ENCODE measurements around the gene GPSM3. TPM values are rescaled to one million over a fixed set of nuclear protein-coding genes. Genes with fewer than 3 reads are reported as not detected.
"Not testable (repeated sequence)": the region's sequence is repeated elsewhere in the genome, so short reads cannot be mapped to it uniquely, and the experiment has no call there.

GPSM3 gene
- total RNA-seq, 1 experiment from 2014 or later = 16.2 TPM

DNA sequence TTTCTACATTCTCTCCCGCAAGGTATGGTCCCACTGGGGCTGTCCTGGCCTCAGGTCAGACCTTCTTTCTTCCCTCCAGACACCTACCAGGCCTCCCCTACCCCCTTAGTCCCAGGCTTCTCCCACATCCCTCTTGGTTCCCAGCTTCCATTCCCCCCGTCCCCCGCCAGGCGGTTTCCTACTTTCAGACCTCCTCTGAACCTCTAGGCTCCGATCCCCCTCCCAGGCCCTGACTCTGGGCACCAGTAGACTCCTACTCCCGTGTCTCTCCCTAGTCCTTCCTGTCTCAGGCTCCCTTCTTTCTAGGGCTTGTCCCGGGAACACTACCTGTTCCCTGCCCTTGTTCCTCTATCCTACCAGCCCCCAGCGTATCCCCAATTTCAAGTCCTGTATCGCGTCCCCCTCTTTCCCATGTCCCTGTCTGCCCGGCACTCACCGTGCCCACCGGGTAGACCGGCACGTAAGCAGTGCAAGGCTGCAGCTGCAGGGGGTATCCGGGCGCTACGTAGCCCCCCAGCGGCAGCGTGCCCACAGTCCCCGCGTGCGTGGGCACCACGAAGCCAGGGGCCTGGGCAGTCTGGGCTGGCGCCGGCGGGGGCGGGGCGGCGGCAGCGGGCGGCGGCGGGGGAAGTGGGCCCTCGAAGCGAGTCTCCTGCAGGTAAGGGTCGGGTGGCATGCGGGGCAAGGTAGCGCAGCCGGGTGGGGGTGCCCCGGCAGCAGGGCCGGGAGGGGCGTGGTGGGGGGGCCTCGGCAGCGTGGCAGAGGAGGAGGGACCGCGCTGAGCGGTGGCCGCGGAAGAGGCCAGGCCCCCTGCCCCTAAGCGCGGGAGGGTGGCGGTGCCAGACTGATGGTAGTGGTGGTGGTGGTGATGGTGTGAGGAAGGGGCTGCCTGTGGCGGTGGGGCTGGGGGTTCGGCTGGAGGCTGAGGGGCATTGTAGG, 42.2 kb downstream of the GPSM3 start:
- H3K36me3 ChIP-seq = no peaks in the 10 kb centered on the region
- no peak for DNase-seq (ENCODE audit: low read depth in 1 of 2, low spot score in 2 of 2)
- no peak overlapping the region for H3K27ac ChIP-seq
- peaks cover 18% of the 10 kb centered on the region for H3K4me1 ChIP-seq (replicated peaks)
- peaks cover 6% of the 10 kb centered on the region; the same call in 1 of the 2 replicates for H3K27me3 ChIP-seq (replicated peaks)
- H3K4me3 ChIP-seq = no peak overlapping the region
- H3K9me3 ChIP-seq (replicated peaks) = no peaks in the 10 kb centered on the region

DNA sequence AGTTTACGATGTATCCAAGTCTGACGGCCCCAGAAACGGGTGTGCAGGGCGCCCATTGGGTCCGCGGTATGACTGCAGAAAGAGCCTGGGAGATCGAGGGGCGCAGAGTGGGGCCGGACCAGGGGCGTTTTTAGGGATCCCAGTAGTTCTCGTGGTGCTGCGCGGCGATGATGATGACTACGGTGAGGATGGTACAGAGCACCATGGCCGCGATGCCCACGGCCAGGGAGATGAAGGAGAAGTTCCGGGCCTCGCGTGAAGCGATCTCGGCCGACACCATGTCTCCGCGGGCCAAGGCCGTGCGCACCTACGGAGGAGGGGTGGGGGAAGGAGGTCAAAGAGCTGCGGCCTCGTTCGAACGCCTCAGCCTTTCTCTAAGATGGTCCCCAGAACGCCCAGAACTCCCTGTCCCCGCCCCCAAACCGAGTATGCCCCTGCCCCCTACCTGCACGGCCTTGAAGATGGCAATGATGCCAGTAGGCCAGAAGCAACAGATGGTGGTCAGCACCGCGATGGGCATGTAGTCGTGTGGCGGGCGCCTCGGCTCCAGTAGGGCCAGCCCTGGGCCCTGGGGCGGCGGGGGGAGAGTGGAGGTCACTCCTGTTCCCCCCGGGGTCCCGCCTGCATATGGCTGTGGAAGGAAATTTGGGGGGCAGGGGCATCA, 43.2 kb downstream of the GPSM3 start:
- DNase-seq (ENCODE audit: low read depth in 1 of 2, low spot score in 2 of 2) = no peak
- H3K4me1 ChIP-seq (replicated peaks) = peaks cover 10% of the 10 kb centered on the region
- no peak overlapping the region for H3K27ac ChIP-seq
- H3K27me3 ChIP-seq (replicated peaks) = peaks cover 6% of the 10 kb centered on the region; the same call in 1 of the 2 replicates
- H3K36me3 ChIP-seq = no peaks in the 10 kb centered on the region
- no peak overlapping the region for H3K4me3 ChIP-seq
- no peaks in the 10 kb centered on the region for H3K9me3 ChIP-seq (replicated peaks)

DNA sequence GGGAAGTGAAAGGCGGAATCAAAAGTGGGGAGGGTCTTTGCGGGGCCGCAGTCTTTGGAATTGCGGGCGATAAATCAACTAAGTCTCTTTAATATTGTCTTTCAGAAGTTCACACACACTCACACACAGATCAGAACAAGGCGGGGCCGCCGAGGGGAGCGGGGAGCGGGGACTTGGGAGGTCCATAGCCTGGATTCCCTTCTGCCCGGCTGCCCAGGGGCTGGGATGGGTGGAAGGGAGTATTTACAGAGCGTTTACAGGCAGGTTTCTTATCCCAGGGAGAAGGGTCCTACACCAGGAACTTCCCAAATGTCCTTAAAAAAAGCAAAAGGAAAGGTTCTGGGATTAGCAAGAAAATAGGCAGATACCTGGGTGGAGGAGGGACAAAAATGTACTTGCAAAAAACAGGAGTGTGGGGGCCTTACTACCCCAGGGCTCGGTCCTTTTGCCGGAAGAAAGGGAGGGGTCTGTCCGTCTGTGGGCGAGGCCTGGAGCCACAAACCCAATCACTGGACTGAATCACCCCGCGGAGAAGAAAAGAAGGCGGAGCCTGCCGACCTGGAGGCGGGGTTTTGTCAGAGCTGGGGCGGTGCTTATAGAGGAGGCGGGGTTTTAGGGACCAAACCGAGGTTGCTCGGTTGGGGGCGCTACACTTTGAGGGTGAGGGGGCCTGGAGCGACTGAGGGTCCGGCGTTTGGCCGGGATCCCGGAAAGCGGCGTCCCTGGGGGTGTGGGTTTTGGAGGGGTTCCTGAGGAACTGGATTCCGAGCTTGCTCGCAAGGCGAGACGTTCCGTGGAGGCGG, 44.0 kb downstream of the GPSM3 start:
- Histone ChIP-seq H3K4me3 (no peak overlapping the region), H3K4me1 (replicated peaks) (peaks cover 7% of the 10 kb centered on the region), H3K27me3 (replicated peaks) (peaks cover 6% of the 10 kb centered on the region; the same call in 1 of the 2 replicates), H3K27ac (no peak overlapping the region), H3K36me3 (no peaks in the 10 kb centered on the region), H3K9me3 (replicated peaks) (no peaks in the 10 kb centered on the region)
- DNase-seq (ENCODE audit: low read depth in 1 of 2, low spot score in 2 of 2) = no peak

DNA sequence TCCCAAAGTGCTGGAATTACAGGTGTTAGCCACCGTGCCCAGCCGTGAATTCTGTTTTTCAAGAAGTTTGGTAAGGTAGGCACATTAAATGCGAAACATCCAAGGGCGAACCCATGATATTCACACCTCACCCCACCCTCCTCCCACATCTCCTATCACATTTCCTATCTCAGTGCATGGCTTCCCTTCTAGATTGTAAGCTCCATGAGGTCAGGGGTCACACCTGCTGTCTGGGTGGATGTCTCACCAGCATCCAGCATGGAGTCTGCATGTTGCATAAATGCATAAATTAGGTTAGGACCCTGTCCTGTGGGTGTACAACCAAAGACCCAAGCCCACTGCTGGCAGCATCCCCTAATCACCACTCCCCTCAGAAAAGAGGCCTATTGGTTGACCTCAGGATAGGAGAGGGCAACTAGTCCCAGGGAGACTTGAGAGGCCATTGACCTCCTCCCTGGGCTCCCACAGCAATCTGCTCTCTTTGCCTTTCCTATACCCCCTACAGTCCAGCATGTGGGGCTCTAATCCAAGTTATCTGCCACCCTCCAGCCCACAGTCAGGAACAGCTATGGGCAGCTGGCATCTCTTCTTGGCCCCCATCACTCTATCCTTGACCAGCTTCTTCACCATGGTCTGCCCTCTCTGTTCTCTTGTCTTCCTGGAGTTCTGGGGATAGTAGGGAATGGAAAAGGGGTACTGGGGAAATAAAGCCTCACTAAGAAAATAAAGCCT, 44.9 kb downstream of the GPSM3 start:
- H3K4me3 ChIP-seq = no peak overlapping the region
- H3K4me1 ChIP-seq (replicated peaks) = no peaks in the 10 kb centered on the region; the same call in 1 of the 2 replicates
- no peaks in the 10 kb centered on the region for H3K9me3 ChIP-seq (replicated peaks)
- H3K36me3 ChIP-seq = no peaks in the 10 kb centered on the region
- H3K27ac ChIP-seq = no peak overlapping the region
- peaks cover 6% of the 10 kb centered on the region; the same call in 1 of the 2 replicates for H3K27me3 ChIP-seq (replicated peaks)
- no peak for DNase-seq (ENCODE audit: low read depth in 1 of 2, low spot score in 2 of 2)

DNA sequence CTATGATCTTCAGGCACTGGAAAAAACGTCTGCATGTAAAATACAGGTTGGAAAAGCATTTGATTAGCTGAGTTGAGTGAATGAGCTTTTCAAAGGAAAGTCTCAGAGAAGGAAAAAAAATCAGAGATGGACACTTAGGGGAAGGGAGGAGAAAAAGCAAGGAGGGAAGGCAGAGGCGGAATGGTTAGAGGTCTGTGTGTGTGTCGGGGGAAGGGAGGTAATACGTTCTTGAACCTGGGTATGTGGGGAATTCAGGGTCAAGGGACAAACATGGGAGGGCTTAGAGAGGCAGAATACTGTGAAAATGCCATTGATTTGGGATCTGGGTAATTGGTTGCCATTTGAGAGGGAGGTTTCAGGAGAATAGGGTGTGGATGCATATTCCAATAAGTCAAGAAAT, 45.8 kb downstream of the GPSM3 start:
- no peak for DNase-seq (ENCODE audit: low read depth in 1 of 2, low spot score in 2 of 2)
- Histone ChIP-seq H3K27ac (no peak overlapping the region), H3K9me3 (replicated peaks) (no peaks in the 10 kb centered on the region), H3K27me3 (replicated peaks) (peaks cover 6% of the 10 kb centered on the region; the same call in 1 of the 2 replicates), H3K36me3 (no peaks in the 10 kb centered on the region), H3K4me1 (replicated peaks) (no peaks in the 10 kb centered on the region; the same call in 1 of the 2 replicates), H3K4me3 (no peak overlapping the region)

DNA sequence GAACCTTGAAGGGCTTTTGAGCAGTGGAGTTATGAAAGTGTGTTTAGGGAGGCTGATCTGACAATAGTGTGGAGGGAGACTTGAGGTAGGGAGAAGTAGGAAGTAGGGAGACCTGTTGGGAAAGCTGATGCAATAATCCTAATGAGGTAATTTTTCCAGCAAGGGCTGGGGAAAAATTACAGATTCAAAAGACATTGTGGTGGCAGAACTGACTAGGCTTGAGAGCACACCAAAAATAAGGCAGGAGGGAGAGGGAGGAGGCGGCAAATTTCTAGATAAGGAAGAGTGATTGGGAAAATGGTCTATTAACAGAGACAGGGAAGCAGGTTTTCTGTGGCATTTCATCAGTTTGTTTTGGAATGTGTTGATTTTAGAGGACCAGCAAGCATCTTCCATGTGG, 46.2 kb downstream of the GPSM3 start:
- Histone ChIP-seq H3K4me3 (no peak overlapping the region), H3K9me3 (replicated peaks) (no peaks in the 10 kb centered on the region), H3K27ac (no peak overlapping the region), H3K27me3 (replicated peaks) (peaks cover 6% of the 10 kb centered on the region; the same call in 1 of the 2 replicates), H3K36me3 (no peaks in the 10 kb centered on the region), H3K4me1 (replicated peaks) (no peaks in the 10 kb centered on the region; the same call in 1 of the 2 replicates)
- no peak for DNase-seq (ENCODE audit: low read depth in 1 of 2, low spot score in 2 of 2)

DNA sequence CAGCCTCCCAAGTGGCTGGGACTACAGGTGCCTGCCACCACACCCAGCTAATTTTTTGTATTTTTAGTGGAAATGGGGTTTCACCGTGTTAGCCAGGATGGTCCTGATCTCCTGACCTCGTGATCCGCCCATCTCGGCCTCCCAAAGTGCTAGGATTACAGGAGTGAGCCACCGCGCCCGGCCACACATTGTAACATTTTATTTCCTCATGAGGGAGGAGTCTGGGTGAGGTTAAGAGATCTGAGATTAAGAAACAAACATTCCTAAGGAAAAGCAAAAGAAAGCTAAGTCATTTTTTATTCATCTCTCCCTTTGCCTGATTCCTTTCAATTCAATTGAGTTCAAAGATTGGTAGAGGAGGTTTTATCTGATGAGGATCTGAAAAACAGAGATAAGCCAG, 48.2 kb downstream of the GPSM3 start:
- not testable (repeated sequence) for H3K9me3 ChIP-seq (replicated peaks); H3K36me3 ChIP-seq; H3K27ac ChIP-seq; H3K4me1 ChIP-seq (replicated peaks); DNase-seq (ENCODE audit: low read depth in 1 of 2, low spot score in 2 of 2); H3K27me3 ChIP-seq (replicated peaks); H3K4me3 ChIP-seq

Other genes starting within 250 kb of the GPSM3 start
- 0.50 and 0.58 TPM in 2 replicates for gene CFB, start 246.5 kb downstream of the GPSM3 start, total RNA-seq (2014; rRNA removed; shearing (Covaris generic))
- 69.4 and 134 TPM in 2 replicates for gene NELFE, start 233.7 kb downstream of the GPSM3 start, total RNA-seq (2014; rRNA removed; shearing (Covaris generic))
- 34.5 and 35.5 TPM in 2 replicates for gene SKIC2, start 233.5 kb downstream of the GPSM3 start, total RNA-seq (2014; rRNA removed; shearing (Covaris generic))
- 13.1 and 17.4 TPM in 2 replicates for gene DXO, start 220.5 kb downstream of the GPSM3 start, total RNA-seq (2014; rRNA removed; shearing (Covaris generic))
- 0.47 and 1.4 TPM in 2 replicates for gene C4A, start 210.6 kb downstream of the GPSM3 start, total RNA-seq (2014; rRNA removed; shearing (Covaris generic))
- 0.28 and 1.5 TPM in 2 replicates for gene C4B, start 177.8 kb downstream of the GPSM3 start, total RNA-seq (2014; rRNA removed; shearing (Covaris generic))
- gene CYP21A2, start 154.2 kb downstream of the GPSM3 start, total RNA-seq (2014; rRNA removed; shearing (Covaris generic)) = not detected in 2 replicates
- gene TNXB, start 83.3 kb downstream of the GPSM3 start, total RNA-seq (2014; rRNA removed; shearing (Covaris generic)) = 0.66 TPM in 1 of 2 replicates, not detected in the other
- 22.8 and 44.0 TPM in 2 replicates for gene ATF6B, start 64.4 kb downstream of the GPSM3 start, total RNA-seq (2014; rRNA removed; shearing (Covaris generic))
- gene FKBPL, start 62.4 kb downstream of the GPSM3 start, total RNA-seq (2014; rRNA removed; shearing (Covaris generic)) = 5.7 and 10.5 TPM in 2 replicates
- gene PRRT1, start 40.7 kb downstream of the GPSM3 start, total RNA-seq (2014; rRNA removed; shearing (Covaris generic)) = not detected in 2 replicates
- 10.3 and 38.2 TPM in 2 replicates for gene PPT2, start 38.5 kb downstream of the GPSM3 start, total RNA-seq (2014; rRNA removed; shearing (Covaris generic))
- gene EGFL8, start 28.0 kb downstream of the GPSM3 start, total RNA-seq (2014; rRNA removed; shearing (Covaris generic)) = 0.19 and 3.1 TPM in 2 replicates
- 40.9 and 65.4 TPM in 2 replicates for gene AGPAT1, start 16.6 kb downstream of the GPSM3 start, total RNA-seq (2014; rRNA removed; shearing (Covaris generic))
- 63.6 and 67.6 TPM in 2 replicates for gene RNF5, start 14.2 kb downstream of the GPSM3 start, total RNA-seq (2014; rRNA removed; shearing (Covaris generic))
- 0.76 TPM in 1 of 2 replicates, not detected in the other for gene AGER, start 8.4 kb downstream of the GPSM3 start, total RNA-seq (2014; rRNA removed; shearing (Covaris generic))
- 11.8 and 13.2 TPM in 2 replicates for gene PBX2, start 2.4 kb downstream of the GPSM3 start, total RNA-seq (2014; rRNA removed; shearing (Covaris generic))
- gene NOTCH4, start 31.4 kb upstream of the GPSM3 start, total RNA-seq (2014; rRNA removed; shearing (Covaris generic)) = 1.6 and 2.0 TPM in 2 replicates
- gene TSBP1, start 179.3 kb upstream of the GPSM3 start, total RNA-seq (2014; rRNA removed; shearing (Covaris generic)) = not detected in 2 replicates
- not detected in 2 replicates for gene BTNL2, start 214.5 kb upstream of the GPSM3 start, total RNA-seq (2014; rRNA removed; shearing (Covaris generic))
- not detected in 2 replicates for gene HLA-DRA, start 247.2 kb upstream of the GPSM3 start, total RNA-seq (2014; rRNA removed; shearing (Covaris generic))

Data from SJSA1 (cell line).